Neuronal stem cell (in vitro differentiated cells): Measurements from ENCODE around the gene DHRS9.

ENCODE experiments used
- DNase-seq: peaks from one replicate; pipeline ENCODE4 v3.0.0-alpha.2; 2013; ENCODE audit warnings: low spot score
- H2AFZ ChIP-seq: one replicate; pipeline ENCODE4 v1.6.1; 2013; ENCODE audit warnings: mild to moderate bottlenecking, low read length, inconsistent platforms
- H2AK5ac ChIP-seq: 2 replicates; pipeline ENCODE4 v1.6.1; 2013; ENCODE audit warnings: low read depth, mild to moderate bottlenecking, inconsistent platforms, low read length, moderate library complexity, mixed read lengths
- H2BK120ac ChIP-seq: 2 replicates; pipeline ENCODE4 v1.6.1; 2013; ENCODE audit warnings: low read depth, mild to moderate bottlenecking, inconsistent platforms, low read length, moderate library complexity, mixed read lengths
- H2BK12ac ChIP-seq: one replicate; pipeline ENCODE4 v1.6.1; 2013; ENCODE audit warnings: low read length, inconsistent platforms
- H2BK15ac ChIP-seq: 2 replicates; pipeline ENCODE4 v1.6.1; 2013; ENCODE audit warnings: mild to moderate bottlenecking, low read length, inconsistent platforms, mixed read lengths
- H2BK5ac ChIP-seq: one replicate; pipeline ENCODE4 v1.6.1; 2013; ENCODE audit warnings: inconsistent platforms, mild to moderate bottlenecking, low read length, moderate library complexity
- H3K14ac ChIP-seq: one replicate; pipeline ENCODE4 v1.6.1; 2013; ENCODE audit warnings: low read length, inconsistent platforms
- H3K18ac ChIP-seq: 2 replicates; pipeline ENCODE4 v1.6.1; 2013; ENCODE audit warnings: low read length, inconsistent platforms
- H3K23ac ChIP-seq: 2 replicates; pipeline ENCODE4 v1.6.1; 2013; ENCODE audit warnings: low read depth, mild to moderate bottlenecking, mixed read lengths, low read length, inconsistent platforms; ENCODE audit not compliant: poor library complexity
- H3K27ac ChIP-seq: replicated peaks from 3 replicates; pipeline ENCODE4 v1.5.1; 2013; ENCODE audit warnings: low read length, inconsistent platforms
- H3K27me3 ChIP-seq, 3 experiments: 2 replicates each; pipeline ENCODE4 v1.6.1; 2013; ENCODE audit warnings: low read length in 3 of 3, mild to moderate bottlenecking in 2 of 3, inconsistent platforms in 1 of 3, low read depth in 1 of 3, mixed read lengths in 1 of 3, moderate library complexity in 1 of 3; ENCODE audit not compliant: control insufficient read depth in 3 of 3, insufficient read depth in 3 of 3
- H3K36me3 ChIP-seq, 2 donors: replicated peaks in 1 of 2; 2 replicates each; pipeline ENCODE4 v1.6.1; 2013; ENCODE audit warnings: low read length in 2 of 2; ENCODE audit not compliant: control insufficient read depth in 2 of 2, insufficient read depth in 2 of 2
- H3K4ac ChIP-seq: 2 replicates; pipeline ENCODE4 v1.6.1; 2013; ENCODE audit warnings: inconsistent platforms, mild to moderate bottlenecking, low read length, moderate library complexity
- H3K4me1 ChIP-seq, 2 donors: 1 replicate in 1 of 2; 2 replicates in 1 of 2; pipeline ENCODE4 v1.6.1; 2013; ENCODE audit warnings: low read length in 2 of 2, low read depth in 1 of 2; ENCODE audit not compliant: control insufficient read depth in 2 of 2, insufficient read depth in 1 of 2
- H3K4me2 ChIP-seq: one replicate; pipeline ENCODE4 v1.6.1; 2013; ENCODE audit warnings: mild to moderate bottlenecking, low read length, inconsistent platforms; ENCODE audit not compliant: insufficient read depth, poor library complexity, severe bottlenecking
- H3K4me3 ChIP-seq, 2 donors: 2 replicates each; pipeline ENCODE4 v1.5.1; 2013; ENCODE audit warnings: low read length in 2 of 2, mild to moderate bottlenecking in 2 of 2, inconsistent platforms in 1 of 2, moderate library complexity in 1 of 2
- H3K79me1 ChIP-seq: one replicate; pipeline ENCODE4 v1.6.1; 2013; ENCODE audit warnings: low read depth, mild to moderate bottlenecking, inconsistent platforms, low read length, moderate library complexity
- H3K9ac ChIP-seq: one replicate; pipeline ENCODE4 v1.6.1; 2013; ENCODE audit warnings: mild to moderate bottlenecking, low read depth, low read length, inconsistent platforms; ENCODE audit not compliant: poor library complexity
- H3K9me3 ChIP-seq, 2 donors: replicated peaks in 1 of 2; 2 replicates each; pipeline versions ENCODE3 to v1.6.1; 2013; ENCODE audit warnings: low read length in 2 of 2, mild to moderate bottlenecking in 2 of 2, inconsistent platforms in 1 of 2, low read depth in 1 of 2, mixed read lengths in 1 of 2, moderate library complexity in 1 of 2; ENCODE audit not compliant: control insufficient read depth in 2 of 2, insufficient read depth in 1 of 2
- H4K8ac ChIP-seq: one replicate; pipeline ENCODE4 v1.6.1; 2013; ENCODE audit warnings: low read depth, mild to moderate bottlenecking, inconsistent platforms, low read length, moderate library complexity
- H4K91ac ChIP-seq: one replicate; pipeline ENCODE4 v1.6.1; 2013; ENCODE audit warnings: low read length, low read depth, mild to moderate bottlenecking, inconsistent platforms; ENCODE audit not compliant: poor library complexity
- WGBS, 2 donors: extraction: QIAGEN DNeasy Blood & Tissue Kit; methylation state at CpG; one replicate each; pipeline ENCODE4 v1.1.7; 2013; ENCODE audit warnings: missing lambda C conversion rate in 2 of 2, mixed read lengths in 1 of 2; ENCODE audit not compliant: insufficient read length in 2 of 2, insufficient replicate concordance in 1 of 2; ENCODE audit errors: extremely low coverage in 2 of 2; 5-methylcytosine and 5-hydroxymethylcytosine counted together

The DHRS9 gene

DNA sequence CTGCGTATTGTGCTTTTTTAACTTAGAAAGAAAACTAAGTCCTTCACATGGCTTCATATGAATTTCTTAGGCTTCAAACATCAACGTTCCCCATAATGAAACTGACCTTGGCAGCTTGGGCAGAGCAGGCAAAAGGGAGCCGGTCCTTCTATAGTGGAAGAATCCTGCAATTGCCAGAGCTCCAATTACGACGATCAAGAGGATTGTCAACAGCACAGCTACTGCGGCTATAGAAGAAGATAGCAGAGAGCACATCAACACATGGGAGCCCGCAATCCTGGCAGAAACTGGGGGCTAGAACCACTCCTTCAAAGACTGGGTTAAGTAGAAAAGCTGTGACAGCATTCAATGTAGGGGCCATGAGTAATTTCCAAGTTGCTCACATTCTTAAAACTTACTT lies 69.8 kb downstream of the DHRS9 start:
- no peaks in the 10 kb centered on the region for H3K79me1 ChIP-seq
- no peak overlapping the region for H3K4me3 ChIP-seq
- no peak overlapping the region for H3K27ac ChIP-seq
- no peaks in the 10 kb centered on the region for H3K4me1 ChIP-seq
- no peak overlapping the region for H3K4me2 ChIP-seq
- no peaks in the 10 kb centered on the region for H3K27me3 ChIP-seq
- peaks cover 46 to 67% of the 10 kb centered on the region in 2 donors for H3K36me3 ChIP-seq
- whole genome bisulfite sequencing, 2 donors: no CpG with 5 or more reads among the region's 7 CpGs
- no peak overlapping the region for H4K91ac ChIP-seq
- H3K9ac ChIP-seq: no peak overlapping the region
- DNase-seq: no peak
- no peak overlapping the region for H3K4ac ChIP-seq
- no peak overlapping the region for H2BK120ac ChIP-seq
- no peak overlapping the region for H3K18ac ChIP-seq
- H2AK5ac ChIP-seq: no peak overlapping the region
- H2AFZ ChIP-seq: no peak overlapping the region
- H3K14ac ChIP-seq: no peak overlapping the region
- H4K8ac ChIP-seq: no peak overlapping the region
- H3K23ac ChIP-seq: no peak overlapping the region
- H3K9me3 ChIP-seq: no peaks in the 10 kb centered on the region
- no peak overlapping the region for H2BK12ac ChIP-seq
- H2BK5ac ChIP-seq: no peak overlapping the region
- no peak overlapping the region for H2BK15ac ChIP-seq

DNA sequence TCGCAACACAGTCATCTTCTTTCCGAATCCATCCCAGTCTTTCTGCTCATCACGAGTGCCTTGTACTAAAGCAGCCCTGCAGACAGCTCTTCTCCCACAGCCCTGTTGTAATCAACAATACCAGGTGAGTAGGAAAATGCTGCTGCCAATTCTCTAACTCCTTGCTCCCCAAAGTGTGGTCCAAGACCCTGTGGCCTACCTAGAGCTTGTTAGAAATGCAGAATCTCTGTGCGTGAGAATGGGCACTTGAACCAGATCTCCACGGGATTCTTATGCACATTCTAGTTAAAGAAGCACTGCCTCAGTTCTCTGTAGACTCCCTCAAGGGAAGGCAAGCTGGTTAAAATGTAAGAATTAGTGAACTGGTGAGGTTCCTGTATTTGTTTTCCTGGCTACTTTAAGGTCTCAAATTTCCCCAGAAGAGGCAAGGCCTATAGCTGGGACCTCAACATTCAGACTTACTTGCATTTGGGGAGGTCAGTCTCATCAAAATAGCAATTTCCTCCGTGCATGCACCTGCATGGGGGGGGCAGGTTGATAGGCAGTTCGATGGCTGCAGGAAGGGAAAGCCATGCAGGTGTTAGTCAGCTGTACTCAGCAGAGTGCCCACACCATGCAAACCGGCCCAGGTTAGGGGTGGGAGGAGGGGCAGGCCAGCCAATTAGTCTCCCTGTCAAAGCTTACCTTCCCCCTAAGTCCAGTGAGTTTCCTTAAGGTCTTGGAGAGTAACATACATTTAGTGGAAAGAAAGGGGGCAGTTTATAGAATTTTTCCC lies 70.8 kb downstream of the DHRS9 start:
- H3K18ac ChIP-seq: no peak overlapping the region
- no peak overlapping the region for H2BK12ac ChIP-seq
- H3K27me3 ChIP-seq: no peaks in the 10 kb centered on the region
- no peak overlapping the region for H2AK5ac ChIP-seq
- no peak overlapping the region for H3K4ac ChIP-seq
- no peaks in the 10 kb centered on the region for H3K4me1 ChIP-seq
- no peak overlapping the region for H2BK15ac ChIP-seq
- H3K14ac ChIP-seq: no peak overlapping the region
- no peak overlapping the region for H4K8ac ChIP-seq
- H3K36me3 ChIP-seq: peaks cover 50 to 76% of the 10 kb centered on the region in 2 donors
- H2AFZ ChIP-seq: no peak overlapping the region
- no peak overlapping the region for H3K27ac ChIP-seq
- H2BK120ac ChIP-seq: no peak overlapping the region
- H3K23ac ChIP-seq: no peak overlapping the region
- no peak overlapping the region for H3K9ac ChIP-seq
- H3K4me2 ChIP-seq: no peak overlapping the region
- H3K9me3 ChIP-seq: no peaks in the 10 kb centered on the region
- H2BK5ac ChIP-seq: no peak overlapping the region
- DNase-seq: no peak
- no peak overlapping the region for H4K91ac ChIP-seq
- WGBS, 2 donors: no CpG with 5 or more reads among the region's 8 CpGs
- H3K4me3 ChIP-seq: peak overlapping the region in 1 of 2 donors; percentile 28
- no peaks in the 10 kb centered on the region for H3K79me1 ChIP-seq

DNA sequence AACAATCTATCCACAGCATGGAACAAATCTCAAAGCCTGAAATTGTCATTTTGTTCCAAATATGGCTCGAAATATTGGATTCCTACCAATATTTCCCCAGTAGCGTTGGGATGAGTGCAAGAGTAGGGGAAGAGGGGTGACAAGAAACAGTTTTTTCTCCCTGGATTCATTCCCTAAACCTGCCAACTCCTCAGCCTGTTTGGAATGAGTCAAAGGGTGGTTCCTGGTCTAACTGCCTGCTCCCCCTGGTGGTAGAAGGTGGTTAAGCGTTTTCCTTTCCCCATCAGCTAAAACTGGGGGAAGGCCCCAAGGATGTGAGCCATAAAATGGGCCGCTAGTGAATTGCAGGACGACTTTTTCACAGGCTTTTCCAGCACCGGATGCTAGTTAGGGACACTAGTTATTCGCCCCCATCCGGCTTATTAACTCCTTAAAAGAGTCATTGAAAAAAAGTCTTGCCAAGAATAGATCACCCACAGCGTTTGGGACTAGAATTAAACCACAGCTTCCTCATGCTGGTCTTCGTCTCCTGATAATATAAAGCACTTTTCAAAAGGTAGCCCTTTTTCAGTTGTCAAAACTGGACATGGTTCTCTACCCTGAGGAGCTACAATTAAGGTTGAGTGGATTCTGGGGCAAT lies 72.5 kb downstream of the DHRS9 start:
- Histone ChIP-seq H3K14ac (no peak overlapping the region), H3K4ac (no peak overlapping the region), H3K4me2 (no peak overlapping the region), H3K23ac (no peak overlapping the region), H2BK12ac (no peak overlapping the region), H2AK5ac (no peak overlapping the region), H2BK5ac (no peak overlapping the region), H3K9me3 (no peaks in the 10 kb centered on the region), H3K27me3 (no peaks in the 10 kb centered on the region), H2BK15ac (no peak overlapping the region), H4K8ac (no peak overlapping the region), H3K27ac (no peak overlapping the region), H3K36me3 (peaks cover 55 to 90% of the 10 kb centered on the region in 2 donors), H3K4me1 (no peaks in the 10 kb centered on the region), H3K4me3 (no peak overlapping the region), H3K18ac (no peak overlapping the region), H2BK120ac (no peak overlapping the region), H2AFZ (no peak overlapping the region), H3K79me1 (no peaks in the 10 kb centered on the region), H4K91ac (no peak overlapping the region), H3K9ac (no peak overlapping the region)
- DNase-seq: peak; percentile 55
- WGBS, 2 donors: no CpG with 5 or more reads among the region's 10 CpGs

DNA sequence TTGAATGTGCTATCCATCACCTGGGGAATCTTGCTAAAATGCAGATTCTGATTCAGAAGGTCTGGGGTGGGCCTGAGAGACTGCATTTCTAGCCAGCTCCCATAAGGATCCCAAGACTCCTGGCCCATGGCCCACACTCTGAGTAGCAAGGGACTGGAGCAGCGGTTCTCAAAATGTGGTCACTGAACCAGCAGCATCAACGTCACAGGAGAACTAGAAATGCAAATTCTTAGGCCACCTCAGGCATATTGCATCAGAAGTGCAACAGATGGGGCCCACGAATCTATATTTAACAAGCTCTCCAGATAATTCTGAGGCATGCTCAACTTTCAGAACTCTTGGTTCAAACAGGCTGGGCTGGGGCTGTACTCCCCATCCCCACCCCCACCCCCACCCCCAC lies 74.6 kb downstream of the DHRS9 start:
- Histone ChIP-seq H2AFZ (no peak overlapping the region), H3K9me3 (no peaks in the 10 kb centered on the region), H2BK15ac (no peak overlapping the region), H2BK12ac (no peak overlapping the region), H2AK5ac (no peak overlapping the region), H3K36me3 (peaks cover 50 to 90% of the 10 kb centered on the region in 2 donors), H3K27me3 (no peaks in the 10 kb centered on the region), H4K8ac (no peak overlapping the region), H3K79me1 (no peaks in the 10 kb centered on the region), H3K23ac (no peak overlapping the region), H2BK120ac (no peak overlapping the region), H3K27ac (no peak overlapping the region), H3K4me2 (no peak overlapping the region), H3K4me1 (no peaks in the 10 kb centered on the region), H3K4me3 (no peak overlapping the region), H3K9ac (no peak overlapping the region), H4K91ac (no peak overlapping the region), H3K14ac (no peak overlapping the region), H3K18ac (no peak overlapping the region), H3K4ac (no peak overlapping the region), H2BK5ac (no peak overlapping the region)
- WGBS, 2 donors: no CpG with 5 or more reads among the region's 3 CpGs
- no peak for DNase-seq
